Peyer's patch (tissue), 4 donors: ENCODE data around the gene HRH4. TPM values are rescaled to one million over a fixed set of nuclear protein-coding genes. Genes with fewer than 3 reads are reported as not detected.

Experiments
- DNase-seq, 3 donors: peaks; one replicate each; pipeline ENCODE4 v3.0.0-alpha.2; 2017 to 2019
- H3K27ac ChIP-seq, 4 donors: fragments of 200-600 bp; sonication (generic); one replicate each; pipeline ENCODE4 v1.5.1; 2016 to 2019
- H3K27me3 ChIP-seq, 2 donors: fragments of 200-600 bp; sonication (generic); one replicate each; pipeline ENCODE4 v1.5.1; 2019
- H3K36me3 ChIP-seq, 3 donors: fragments of 200-600 bp; sonication (generic); one replicate each; pipeline ENCODE4 v1.5.1; 2016 to 2019
- H3K4me1 ChIP-seq, 4 donors: fragments of 200-600 bp; sonication (generic); one replicate each; pipeline ENCODE4 v1.5.1; 2016 to 2019
- H3K4me3 ChIP-seq, 4 donors: fragments of 200-600 bp; sonication (generic); 1 replicate in 3 of 4; 2 replicates in 1 of 4; pipeline ENCODE4 v1.5.1; 2016 to 2019; ENCODE audit warnings: mild to moderate bottlenecking in 1 of 4
- H3K9me3 ChIP-seq, 4 donors: fragments of 200-600 bp; sonication (generic); one replicate each; pipeline ENCODE4 v1.5.1; 2016 to 2019; ENCODE audit warnings: mild to moderate bottlenecking in 1 of 4
- POLR2A ChIP-seq, 2 donors: fragments of 450-650 bp; IDR thresholded peaks; one replicate each; pipeline ENCODE4 v1.5.1; 2017; ENCODE audit warnings: antibody characterized with exemption in 2 of 2, mild to moderate bottlenecking in 2 of 2, moderate library complexity in 2 of 2
- total RNA-seq, 4 donors: library from RNA; depleted of rRNA; stranded (reverse); fragments of >200 nt; gene quantifications; one replicate each; pipeline ENCODE4 v1.1.0, GENCODE V29; 2016
- TF ChIP-seq, protein P1 (sequence below), 6 experiments: fragments of 450-650 bp in 4 of 6; fragments of 200-600 bp in 2 of 6; sonication (generic) in 1 of 6; IDR thresholded peaks; one replicate each; pipeline ENCODE4 v1.5.1; 2017 to 2019; ENCODE audit warnings: antibody characterized with exemption in 6 of 6, mild to moderate bottlenecking in 3 of 6, moderate library complexity in 1 of 6

Gene HRH4
- total RNA-seq, 4 donors from 2014 or later, result not detected

DNA sequence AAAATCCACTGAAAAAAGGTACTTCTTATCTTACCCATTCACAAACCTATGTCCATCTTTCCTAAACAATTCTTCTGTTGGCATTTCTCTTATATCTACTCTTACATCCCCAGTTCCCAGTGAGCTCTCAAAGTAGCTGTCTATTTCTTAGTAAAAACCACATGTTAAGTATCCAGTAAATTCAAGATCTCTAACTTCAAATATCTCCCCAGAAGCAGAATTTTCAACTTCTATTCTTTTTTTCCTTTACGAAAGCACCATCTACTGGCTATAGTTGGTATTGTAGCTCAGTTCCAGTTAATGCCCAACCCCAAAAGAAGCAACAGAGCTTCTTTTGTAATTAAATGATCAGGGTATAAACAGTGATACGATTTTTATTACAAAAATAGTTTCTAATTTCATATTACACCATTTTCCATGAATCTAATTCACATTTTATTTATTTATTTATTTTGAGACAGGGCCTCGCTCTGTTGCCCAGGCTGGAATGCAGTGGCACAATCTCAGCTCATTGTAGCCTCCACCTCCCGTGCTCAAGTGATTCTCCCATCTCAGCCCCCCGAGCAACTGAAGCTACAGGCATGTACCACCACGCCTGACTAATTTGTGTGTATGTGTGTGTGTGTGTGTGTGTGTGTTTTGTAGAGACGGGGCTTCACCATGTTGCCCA is 28.5 kb downstream of the HRH4 start:
- H3K27ac ChIP-seq, result no peak overlapping the region
- TF ChIP-seq, protein P1, sequence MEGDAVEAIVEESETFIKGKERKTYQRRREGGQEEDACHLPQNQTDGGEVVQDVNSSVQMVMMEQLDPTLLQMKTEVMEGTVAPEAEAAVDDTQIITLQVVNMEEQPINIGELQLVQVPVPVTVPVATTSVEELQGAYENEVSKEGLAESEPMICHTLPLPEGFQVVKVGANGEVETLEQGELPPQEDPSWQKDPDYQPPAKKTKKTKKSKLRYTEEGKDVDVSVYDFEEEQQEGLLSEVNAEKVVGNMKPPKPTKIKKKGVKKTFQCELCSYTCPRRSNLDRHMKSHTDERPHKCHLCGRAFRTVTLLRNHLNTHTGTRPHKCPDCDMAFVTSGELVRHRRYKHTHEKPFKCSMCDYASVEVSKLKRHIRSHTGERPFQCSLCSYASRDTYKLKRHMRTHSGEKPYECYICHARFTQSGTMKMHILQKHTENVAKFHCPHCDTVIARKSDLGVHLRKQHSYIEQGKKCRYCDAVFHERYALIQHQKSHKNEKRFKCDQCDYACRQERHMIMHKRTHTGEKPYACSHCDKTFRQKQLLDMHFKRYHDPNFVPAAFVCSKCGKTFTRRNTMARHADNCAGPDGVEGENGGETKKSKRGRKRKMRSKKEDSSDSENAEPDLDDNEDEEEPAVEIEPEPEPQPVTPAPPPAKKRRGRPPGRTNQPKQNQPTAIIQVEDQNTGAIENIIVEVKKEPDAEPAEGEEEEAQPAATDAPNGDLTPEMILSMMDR (IDR thresholded peaks at IDR 0.05), result peak; percentile 69 to 80 (median 76)
- TF ChIP-seq POLR2A (IDR thresholded peaks at IDR 0.05), result no peak
- no peaks in the 10 kb centered on the region for H3K27me3 ChIP-seq
- no peak overlapping the region for H3K4me3 ChIP-seq
- H3K36me3 ChIP-seq, result no peaks in the 10 kb centered on the region
- H3K4me1 ChIP-seq, result no peaks in the 10 kb centered on the region
- no peaks in the 10 kb centered on the region for H3K9me3 ChIP-seq
- no peak for DNase-seq

DNA sequence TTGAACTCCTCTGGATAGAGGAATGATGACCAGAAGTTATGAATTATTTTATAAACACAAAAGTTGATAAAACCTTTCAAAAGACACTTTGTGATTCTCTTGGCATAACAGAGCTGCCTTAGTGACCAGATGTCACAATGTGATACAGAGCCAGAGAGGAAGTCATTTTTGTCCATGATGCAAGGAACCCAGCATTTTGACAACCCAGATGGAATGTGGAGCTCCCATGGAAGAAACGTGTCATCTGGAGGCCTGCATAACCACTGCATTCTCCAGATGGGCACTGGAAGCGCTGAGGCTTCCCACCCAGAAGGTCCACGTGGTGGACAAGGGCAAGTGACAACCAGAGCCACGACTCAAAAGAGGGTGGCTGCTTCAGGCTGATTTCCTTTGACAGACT is 30.1 kb downstream of the HRH4 start:
- no peak overlapping the region for H3K4me3 ChIP-seq

DNA sequence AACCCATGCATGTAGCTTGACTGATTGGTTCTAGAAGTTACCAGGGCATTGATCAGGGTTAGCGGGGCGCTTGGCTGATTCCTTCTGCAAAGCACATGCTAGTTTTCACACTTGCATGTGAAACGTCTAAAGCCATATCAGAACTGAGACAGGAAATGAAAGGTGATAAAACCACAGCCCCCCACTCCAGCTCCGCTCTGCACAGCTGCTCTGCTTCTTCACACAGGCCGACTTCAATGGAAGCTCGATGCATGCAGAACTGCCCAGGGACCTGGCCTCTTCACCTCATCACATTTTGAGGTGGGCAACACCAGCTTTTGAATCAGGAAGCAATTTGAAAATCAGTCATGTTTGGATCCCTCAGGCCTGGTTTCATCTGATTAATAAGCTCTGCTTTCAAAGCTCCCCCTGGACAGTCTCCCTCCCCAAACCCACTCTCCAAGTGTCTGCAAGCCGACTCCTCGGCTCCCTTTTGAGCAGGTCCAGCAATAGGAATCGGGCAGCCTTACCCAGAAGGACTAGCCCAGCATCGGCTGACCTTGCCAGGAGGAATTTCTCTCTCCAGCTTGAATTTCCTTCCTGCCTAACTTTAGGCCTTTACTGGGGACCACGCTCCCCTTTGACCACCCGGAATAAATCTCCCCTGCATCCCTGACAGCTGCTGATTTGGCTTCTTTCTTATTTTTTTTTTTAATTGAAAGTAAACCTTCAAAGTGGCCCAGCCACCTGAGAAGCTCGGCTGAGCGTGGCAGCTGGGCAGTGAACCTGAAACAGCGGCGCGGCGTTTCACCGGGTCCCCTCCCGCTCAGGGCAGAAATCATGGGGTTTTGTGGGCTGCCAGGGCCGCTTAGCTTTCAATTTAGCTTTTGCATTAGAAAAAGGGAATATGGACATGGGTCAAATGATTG is 31.7 kb downstream of the HRH4 start:
- peak overlapping the region in 1 of 4 donors; percentile 56 for H3K27ac ChIP-seq
- TF ChIP-seq, protein P1 (IDR thresholded peaks at IDR 0.05), result no peak
- no peak for TF ChIP-seq POLR2A (IDR thresholded peaks at IDR 0.05)
- no peaks in the 10 kb centered on the region for H3K4me1 ChIP-seq
- H3K27me3 ChIP-seq, result no peaks in the 10 kb centered on the region
- peak in 2 of 3 donors; percentile 48 to 65 for DNase-seq
- H3K4me3 ChIP-seq, result no peak overlapping the region
- no peaks in the 10 kb centered on the region for H3K9me3 ChIP-seq
- no peaks in the 10 kb centered on the region for H3K36me3 ChIP-seq

More for the DNA sequence above, 30.1 kb downstream of the HRH4 start:
- Histone ChIP-seq H3K4me1 (no peaks in the 10 kb centered on the region), H3K9me3 (no peaks in the 10 kb centered on the region), H3K27ac (no peak overlapping the region), H3K36me3 (no peaks in the 10 kb centered on the region), H3K27me3 (no peaks in the 10 kb centered on the region)
- DNase-seq, result no peak
- TF ChIP-seq, protein P1 (IDR thresholded peaks at IDR 0.05), result no peak
- no peak for TF ChIP-seq POLR2A (IDR thresholded peaks at IDR 0.05)

DNA sequence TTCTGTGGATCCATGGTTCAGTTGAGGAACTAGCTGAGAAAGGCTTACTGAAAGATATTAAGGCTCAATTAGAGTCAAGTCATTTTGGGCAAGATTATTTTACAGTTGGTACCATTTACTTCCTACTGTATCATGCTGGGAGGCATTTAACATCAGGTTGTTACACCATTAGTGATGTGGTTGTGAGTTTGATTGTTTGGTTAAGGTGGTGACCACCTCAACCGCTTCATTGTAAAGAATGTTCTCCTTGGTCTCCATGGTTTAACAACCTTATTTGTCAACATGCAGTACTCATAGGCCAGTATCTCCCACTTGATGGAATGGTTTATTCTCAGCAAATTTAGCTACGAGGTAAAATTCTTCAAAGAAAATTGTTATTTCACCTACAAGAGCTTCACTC is 34.1 kb downstream of the HRH4 start:
- TF ChIP-seq, protein P1 (IDR thresholded peaks at IDR 0.05), result no peak
- TF ChIP-seq POLR2A (IDR thresholded peaks at IDR 0.05), result no peak
- no peak for DNase-seq
- Histone ChIP-seq H3K36me3 (no peaks in the 10 kb centered on the region), H3K9me3 (no peaks in the 10 kb centered on the region), H3K27me3 (no peaks in the 10 kb centered on the region), H3K27ac (no peak overlapping the region), H3K4me3 (no peak overlapping the region), H3K4me1 (no peaks in the 10 kb centered on the region)

DNA sequence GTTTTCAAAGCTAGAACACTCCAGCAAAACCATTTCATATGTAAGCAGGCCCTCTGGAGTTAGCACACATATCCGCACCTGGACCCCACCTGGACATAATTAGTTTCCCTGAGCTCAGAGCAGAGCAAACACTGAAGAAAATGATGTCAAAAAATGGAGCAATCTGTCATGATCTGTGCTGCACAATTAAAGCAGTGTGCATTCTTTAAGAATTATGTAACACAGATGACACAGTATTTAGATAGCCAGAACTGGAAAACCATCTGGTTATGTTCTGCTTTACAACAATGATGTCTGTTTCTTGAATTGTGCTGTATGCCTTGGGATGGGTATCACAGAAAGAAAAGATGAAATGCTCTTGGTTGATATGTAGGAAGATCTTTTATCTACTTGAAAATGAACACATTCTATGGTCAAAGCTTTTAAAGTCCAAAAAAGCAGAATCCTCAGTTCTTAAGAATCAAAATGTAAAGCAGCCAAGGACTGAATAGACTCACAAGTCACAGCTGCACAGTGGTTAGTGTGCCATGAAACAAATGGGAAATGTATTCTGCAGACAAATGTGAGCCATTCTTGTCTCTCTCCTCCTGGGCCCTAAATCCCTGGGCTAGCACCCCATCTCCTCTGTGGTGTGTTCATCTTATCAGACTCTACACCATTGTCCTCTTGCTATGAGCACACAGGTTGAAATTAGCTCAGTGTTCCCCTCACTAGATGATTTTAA is 36.8 kb downstream of the HRH4 start:
- H3K4me1 ChIP-seq, result no peaks in the 10 kb centered on the region
- no peak overlapping the region for H3K4me3 ChIP-seq
- H3K9me3 ChIP-seq, result no peaks in the 10 kb centered on the region
- TF ChIP-seq POLR2A (IDR thresholded peaks at IDR 0.05), result no peak
- TF ChIP-seq, protein P1 (IDR thresholded peaks at IDR 0.05), result no peak
- no peak overlapping the region for H3K27ac ChIP-seq
- DNase-seq, result no peak
- H3K27me3 ChIP-seq, result no peaks in the 10 kb centered on the region
- H3K36me3 ChIP-seq, result no peaks in the 10 kb centered on the region
